ENCODE data around the gene FGF3. TPM values are rescaled to one million over a fixed set of nuclear protein-coding genes. Genes with fewer than 3 reads are reported as not detected.

FGF3 gene
- total RNA-seq, 1 donor from 2014 or later, result not detected

- Histone ChIP-seq H3K4me2 (ENCODE audit: low read length) (no peak overlapping the region), H3K4me3 (ENCODE audit: insufficient read depth, low read depth, low read length) (no peak overlapping the region), H3K9me3 (ENCODE audit: insufficient read depth, low read depth, low read length) (no peaks in the 10 kb centered on the region), H3K27ac (ENCODE audit: low read depth, low read length) (no peak overlapping the region), H4K20me1 (ENCODE audit: insufficient read depth, low read length) (no peaks in the 10 kb centered on the region), H3K36me3 (ENCODE audit: insufficient read depth, low read length) (no peaks in the 10 kb centered on the region), H2AFZ (ENCODE audit: low read depth, low read length) (no peak overlapping the region), H3K27me3 (ENCODE audit: insufficient read depth, low read length) (peaks cover 11% of the 10 kb centered on the region), H3K4me1 (ENCODE audit: insufficient read depth, low read length) (peaks cover 3% of the 10 kb centered on the region), H3K9ac (ENCODE audit: low read length) (no peak overlapping the region), H3K79me2 (ENCODE audit: insufficient read depth, low read length) (no peaks in the 10 kb centered on the region)
- no peak for TF ChIP-seq EZH2 (IDR thresholded peaks at IDR 0.05; ENCODE audit: insufficient read depth, low read length)
- TF ChIP-seq CTCF (IDR thresholded peaks at IDR 0.05; ENCODE audit: insufficient read depth, low read depth, low read length), result no peak
- FAIRE-seq, result no peak
- Mint-ChIP-seq H3K4me3 (ENCODE audit: unreplicated experiment) (no peak overlapping the region), H3K36me3 (ENCODE audit: low read depth, unreplicated experiment) (no peaks in the 10 kb centered on the region), H3K27ac (ENCODE audit: unreplicated experiment) (no peak overlapping the region), H3K9me3 (ENCODE audit: unreplicated experiment) (peaks cover 2% of the 10 kb centered on the region), H3K4me1 (ENCODE audit: low read depth, unreplicated experiment) (no peaks in the 10 kb centered on the region), H3K27me3 (ENCODE audit: low read depth, unreplicated experiment) (peaks cover 45% of the 10 kb centered on the region)
- DNase-seq (ENCODE audit: low read depth), result no peak
These were observed 17.2 kb upstream of the FGF3 start for GRCh38 chr11:69836401-69836800.

GRCh38 chr11:69834811-69835800 lies 15.9 kb upstream of the FGF3 start:
- no peaks in the 10 kb centered on the region for H3K79me2 ChIP-seq (ENCODE audit: insufficient read depth, low read length)
- H3K9me3 Mint-ChIP-seq (ENCODE audit: unreplicated experiment), result peaks cover 2% of the 10 kb centered on the region
- no peak overlapping the region for H2AFZ ChIP-seq (ENCODE audit: low read depth, low read length)
- H3K36me3 ChIP-seq (ENCODE audit: insufficient read depth, low read length), result no peaks in the 10 kb centered on the region
- peaks cover 50% of the 10 kb centered on the region for H3K27me3 Mint-ChIP-seq (ENCODE audit: low read depth, unreplicated experiment)
- FAIRE-seq, result no peak
- no peak for DNase-seq (ENCODE audit: low read depth)
- no peak overlapping the region for H3K4me3 Mint-ChIP-seq (ENCODE audit: unreplicated experiment)
- H4K20me1 ChIP-seq (ENCODE audit: insufficient read depth, low read length), result no peaks in the 10 kb centered on the region
- H3K9ac ChIP-seq (ENCODE audit: low read length), result no peak overlapping the region
- H3K4me2 ChIP-seq (ENCODE audit: low read length), result no peak overlapping the region
- no peaks in the 10 kb centered on the region for H3K9me3 ChIP-seq (ENCODE audit: insufficient read depth, low read depth, low read length)
- no peak overlapping the region for H3K27ac Mint-ChIP-seq (ENCODE audit: unreplicated experiment)
- H3K27me3 ChIP-seq (ENCODE audit: insufficient read depth, low read length), result peaks cover 11% of the 10 kb centered on the region
- no peaks in the 10 kb centered on the region for H3K4me1 ChIP-seq (ENCODE audit: insufficient read depth, low read length)
- no peak overlapping the region for H3K4me3 ChIP-seq (ENCODE audit: insufficient read depth, low read depth, low read length)
- no peaks in the 10 kb centered on the region for H3K36me3 Mint-ChIP-seq (ENCODE audit: low read depth, unreplicated experiment)
- TF ChIP-seq EZH2 (IDR thresholded peaks at IDR 0.05; ENCODE audit: insufficient read depth, low read length) (no peak), CTCF (IDR thresholded peaks at IDR 0.05; ENCODE audit: insufficient read depth, low read depth, low read length) (no peak)
- no peak overlapping the region for H3K27ac ChIP-seq (ENCODE audit: low read depth, low read length)
- no peaks in the 10 kb centered on the region for H3K4me1 Mint-ChIP-seq (ENCODE audit: low read depth, unreplicated experiment)

- H3K36me3 ChIP-seq (ENCODE audit: insufficient read depth, low read length), result no peaks in the 10 kb centered on the region
- no peaks in the 10 kb centered on the region for H3K9me3 ChIP-seq (ENCODE audit: insufficient read depth, low read depth, low read length)
- H3K27me3 Mint-ChIP-seq (ENCODE audit: low read depth, unreplicated experiment), result peaks cover 50% of the 10 kb centered on the region
- no peak for FAIRE-seq
- no peak overlapping the region for H2AFZ ChIP-seq (ENCODE audit: low read depth, low read length)
- DNase-seq (ENCODE audit: low read depth), result no peak
- no peak for TF ChIP-seq CTCF (IDR thresholded peaks at IDR 0.05; ENCODE audit: insufficient read depth, low read depth, low read length)
- TF ChIP-seq EZH2 (IDR thresholded peaks at IDR 0.05; ENCODE audit: insufficient read depth, low read length), result no peak
- H4K20me1 ChIP-seq (ENCODE audit: insufficient read depth, low read length), result no peaks in the 10 kb centered on the region
- no peaks in the 10 kb centered on the region for H3K79me2 ChIP-seq (ENCODE audit: insufficient read depth, low read length)
- H3K9me3 Mint-ChIP-seq (ENCODE audit: unreplicated experiment), result peaks cover 2% of the 10 kb centered on the region
- no peak overlapping the region for H3K4me2 ChIP-seq (ENCODE audit: low read length)
- H3K36me3 Mint-ChIP-seq (ENCODE audit: low read depth, unreplicated experiment), result no peaks in the 10 kb centered on the region
- no peaks in the 10 kb centered on the region for H3K4me1 Mint-ChIP-seq (ENCODE audit: low read depth, unreplicated experiment)
- no peaks in the 10 kb centered on the region for H3K4me1 ChIP-seq (ENCODE audit: insufficient read depth, low read length)
- no peak overlapping the region for H3K4me3 Mint-ChIP-seq (ENCODE audit: unreplicated experiment)
- H3K4me3 ChIP-seq (ENCODE audit: insufficient read depth, low read depth, low read length), result no peak overlapping the region
- H3K27me3 ChIP-seq (ENCODE audit: insufficient read depth, low read length), result peaks cover 11% of the 10 kb centered on the region
- H3K27ac ChIP-seq (ENCODE audit: low read depth, low read length), result no peak overlapping the region
- no peak overlapping the region for H3K27ac Mint-ChIP-seq (ENCODE audit: unreplicated experiment)
- H3K9ac ChIP-seq (ENCODE audit: low read length), result no peak overlapping the region
These were observed 15.0 kb upstream of the FGF3 start for GRCh38 chr11:69834251-69834650.

Measured in astrocyte (in vitro differentiated cells and primary cell).